HepG2 (cell line): ENCODE results near the gene P4HTM. TPM values are rescaled to one million over a fixed set of nuclear protein-coding genes. Genes with fewer than 3 reads are reported as not detected.

Experiments used
- CBFB ChIP-seq: sonication (generic); formaldehyde crosslinking; IDR thresholded peaks from 2 replicates; pipeline ENCODE4 v1.4.0; 2020; ENCODE audit warnings: missing genetic modification reagents
- ELF4 ChIP-seq: sonication (generic); formaldehyde crosslinking; IDR thresholded peaks from 2 replicates; pipeline ENCODE4 v1.5.0; 2020; ENCODE audit warnings: missing genetic modification reagents, mild to moderate bottlenecking, moderate library complexity, borderline replicate concordance
- MTF2 ChIP-seq: sonication (generic); formaldehyde crosslinking; IDR thresholded peaks from 2 replicates; pipeline ENCODE4 v1.5.0; 2020; ENCODE audit warnings: missing genetic modification reagents, borderline replicate concordance
- PHF21A ChIP-seq: sonication (generic); formaldehyde crosslinking; IDR thresholded peaks from 2 replicates; pipeline ENCODE4 v1.5.0; 2020; ENCODE audit warnings: mild to moderate bottlenecking, missing genetic modification reagents
- SOX13 ChIP-seq, 3 experiments: fragments of 450-650 bp in 1 of 3; sonication (generic) in 1 of 3; formaldehyde crosslinking in 1 of 3; IDR thresholded peaks in 2 of 3; conservative IDR thresholded peaks in 1 of 3; 2 replicates each; pipeline versions ENCODE4 v1.5.0 to v1.6.1; 2016 to 2020; ENCODE audit warnings: antibody characterized with exemption in 1 of 3, mild to moderate bottlenecking in 1 of 3, missing compliant biosample characterization in 1 of 3, missing genetic modification reagents in 1 of 3, moderate library complexity in 1 of 3
- TRIM24 ChIP-seq: sonication (generic); formaldehyde crosslinking; IDR thresholded peaks from 2 replicates; pipeline ENCODE4 v1.8.0; 2022; ENCODE audit warnings: mild to moderate bottlenecking, missing genetic modification reagents
- ZFP82 ChIP-seq: sonication (generic); formaldehyde crosslinking; IDR thresholded peaks from 2 replicates; pipeline ENCODE4 v1.5.1; 2020; ENCODE audit warnings: mild to moderate bottlenecking, missing genetic modification reagents, borderline replicate concordance
- ZNF567 ChIP-seq: sonication (generic); formaldehyde crosslinking; IDR thresholded peaks from 2 replicates; pipeline ENCODE4 v1.8.1; 2023; ENCODE audit warnings: mild to moderate bottlenecking, missing genetic modification reagents, borderline replicate concordance
- ZNF577 ChIP-seq: sonication (generic); formaldehyde crosslinking; IDR thresholded peaks from 2 replicates; pipeline ENCODE4 v1.4.0; 2020; ENCODE audit warnings: mild to moderate bottlenecking, low read depth, missing genetic modification reagents, borderline replicate concordance
- ZNF598 ChIP-seq: sonication (generic); formaldehyde crosslinking; IDR thresholded peaks from 2 replicates; pipeline ENCODE4 v1.5.1; 2020; ENCODE audit warnings: mild to moderate bottlenecking, missing genetic modification reagents, borderline replicate concordance
- polyA plus RNA-seq, 8 experiments: library from polyadenylated mRNA; depleted of rRNA in 3 of 8; stranded (reverse) in 7 of 8; unstranded in 1 of 8; fragments of >200 nt; fragmentation: Illumina TruSeq in 4 of 8; extraction: Trizol in 4 of 8; gene quantifications; 2 replicates each; pipeline versions ENCODE4 v1.2.1 to v1.2.3, GENCODE V29; 2011 to 2016; ENCODE audit warnings: low read depth in 4 of 8, missing spikeins in 1 of 8, mixed read lengths in 1 of 8; ENCODE audit not compliant: insufficient read depth in 1 of 8
- total RNA-seq, 5 experiments: library from RNA; depleted of rRNA; stranded (reverse); fragments of >200 nt; fragmentation: Illumina TruSeq; extraction: Trizol; gene quantifications; 2 replicates each; pipeline ENCODE4 v1.2.3, GENCODE V29; 2016; ENCODE audit warnings: low read depth in 1 of 5
- TF ChIP-seq, protein P1 (sequence below): sonication (generic); formaldehyde crosslinking; IDR thresholded peaks from 2 replicates; pipeline ENCODE4 v1.4.0; 2020; ENCODE audit warnings: missing genetic modification reagents
- TF ChIP-seq, protein P2 (sequence below): fragments of 450-650 bp; IDR thresholded peaks from 2 replicates; pipeline ENCODE4 v1.6.1; 2016
- TF ChIP-seq, protein P3 (sequence below): sonication (generic); formaldehyde crosslinking; IDR thresholded peaks from 2 replicates; pipeline ENCODE4 v1.8.1; 2022; ENCODE audit warnings: mild to moderate bottlenecking, missing genetic modification reagents
- TF ChIP-seq, protein P4 (sequence below): sonication (generic); formaldehyde crosslinking; IDR thresholded peaks from 2 replicates; pipeline ENCODE4 v1.5.1; 2020; ENCODE audit warnings: missing genetic modification reagents, mild to moderate bottlenecking, borderline replicate concordance
- TF ChIP-seq, protein P5 (sequence below): sonication (generic); formaldehyde crosslinking; IDR thresholded peaks from 2 replicates; pipeline ENCODE4 v1.5.1; 2020; ENCODE audit warnings: mild to moderate bottlenecking, missing genetic modification reagents, moderate library complexity
- TF ChIP-seq, protein P6 (sequence below): IDR thresholded peaks from 2 replicates; pipeline ENCODE4 v1.6.1; 2018; ENCODE audit warnings: missing genetic modification reagents, mild to moderate bottlenecking, missing compliant biosample characterization

Gene P4HTM
- total and polyA plus RNA-seq, 2 of the 13 experiments (the other 11 are each of a cell fraction or from before 2014, with no cell fraction given) = 0.01 TPM; not detected in 1

DNA sequence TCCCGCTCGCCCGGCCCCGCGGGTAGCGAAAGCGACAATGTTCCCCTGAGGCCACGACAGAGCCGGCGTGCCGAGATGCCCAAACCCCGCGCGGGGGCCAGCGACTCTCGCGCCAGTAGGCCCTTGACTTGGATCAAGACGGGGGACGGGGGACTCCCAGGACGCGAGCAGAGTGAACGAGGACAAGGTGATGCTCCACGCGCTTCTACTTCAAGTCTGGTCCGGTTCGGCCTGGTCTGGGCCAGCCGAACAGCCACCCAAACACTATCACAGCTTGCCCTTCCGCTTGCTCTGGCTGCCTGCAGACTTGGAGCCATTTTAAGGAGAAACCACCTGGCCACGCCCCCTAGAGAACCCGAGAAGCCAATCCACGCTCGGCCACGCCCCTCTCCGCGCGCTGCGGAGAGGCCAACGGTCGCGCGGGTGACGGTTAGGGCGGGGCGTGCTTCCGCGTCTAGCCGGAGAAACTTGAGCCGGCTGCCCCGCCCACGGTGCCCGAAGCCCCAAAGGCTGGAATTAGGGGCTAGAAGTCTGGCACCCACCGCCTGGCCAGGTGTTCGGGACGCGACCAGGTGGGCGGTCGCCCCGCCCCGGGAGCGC is 31.3 kb downstream of the P4HTM start (continued):
- TF ChIP-seq, protein P1, sequence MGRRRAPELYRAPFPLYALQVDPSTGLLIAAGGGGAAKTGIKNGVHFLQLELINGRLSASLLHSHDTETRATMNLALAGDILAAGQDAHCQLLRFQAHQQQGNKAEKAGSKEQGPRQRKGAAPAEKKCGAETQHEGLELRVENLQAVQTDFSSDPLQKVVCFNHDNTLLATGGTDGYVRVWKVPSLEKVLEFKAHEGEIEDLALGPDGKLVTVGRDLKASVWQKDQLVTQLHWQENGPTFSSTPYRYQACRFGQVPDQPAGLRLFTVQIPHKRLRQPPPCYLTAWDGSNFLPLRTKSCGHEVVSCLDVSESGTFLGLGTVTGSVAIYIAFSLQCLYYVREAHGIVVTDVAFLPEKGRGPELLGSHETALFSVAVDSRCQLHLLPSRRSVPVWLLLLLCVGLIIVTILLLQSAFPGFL (CRISPR knock-in tag) = no peak
- TF ChIP-seq ZNF567 (CRISPR knock-in tag) = no peak
- TF ChIP-seq SOX13 (IDR thresholded peaks at IDR 0.05) = peak; percentile 66; the same call in 1 of the 2 replicates
- TF ChIP-seq SOX13 (CRISPR knock-in tag; conservative IDR thresholded peaks at IDR 0.05 in 1 of 2, IDR thresholded peaks at IDR 0.05 in 1 of 2) = no peak
- TF ChIP-seq ZNF598 = no peak
- no peak for TF ChIP-seq TRIM24
- TF ChIP-seq, protein P2, sequence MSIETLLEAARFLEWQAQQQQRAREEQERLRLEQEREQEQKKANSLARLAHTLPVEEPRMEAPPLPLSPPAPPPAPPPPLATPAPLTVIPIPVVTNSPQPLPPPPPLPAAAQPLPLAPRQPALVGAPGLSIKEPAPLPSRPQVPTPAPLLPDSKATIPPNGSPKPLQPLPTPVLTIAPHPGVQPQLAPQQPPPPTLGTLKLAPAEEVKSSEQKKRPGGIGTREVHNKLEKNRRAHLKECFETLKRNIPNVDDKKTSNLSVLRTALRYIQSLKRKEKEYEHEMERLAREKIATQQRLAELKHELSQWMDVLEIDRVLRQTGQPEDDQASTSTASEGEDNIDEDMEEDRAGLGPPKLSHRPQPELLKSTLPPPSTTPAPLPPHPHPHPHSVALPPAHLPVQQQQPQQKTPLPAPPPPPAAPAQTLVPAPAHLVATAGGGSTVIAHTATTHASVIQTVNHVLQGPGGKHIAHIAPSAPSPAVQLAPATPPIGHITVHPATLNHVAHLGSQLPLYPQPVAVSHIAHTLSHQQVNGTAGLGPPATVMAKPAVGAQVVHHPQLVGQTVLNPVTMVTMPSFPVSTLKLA = peak; percentile 56
- peak; percentile 92; the same call in 1 of the 2 replicates for TF ChIP-seq ZFP82 (CRISPR knock-in tag)
- TF ChIP-seq, protein P3, sequence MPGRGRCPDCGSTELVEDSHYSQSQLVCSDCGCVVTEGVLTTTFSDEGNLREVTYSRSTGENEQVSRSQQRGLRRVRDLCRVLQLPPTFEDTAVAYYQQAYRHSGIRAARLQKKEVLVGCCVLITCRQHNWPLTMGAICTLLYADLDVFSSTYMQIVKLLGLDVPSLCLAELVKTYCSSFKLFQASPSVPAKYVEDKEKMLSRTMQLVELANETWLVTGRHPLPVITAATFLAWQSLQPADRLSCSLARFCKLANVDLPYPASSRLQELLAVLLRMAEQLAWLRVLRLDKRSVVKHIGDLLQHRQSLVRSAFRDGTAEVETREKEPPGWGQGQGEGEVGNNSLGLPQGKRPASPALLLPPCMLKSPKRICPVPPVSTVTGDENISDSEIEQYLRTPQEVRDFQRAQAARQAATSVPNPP (CRISPR knock-in tag) = no peak
- no peak; the same call in 1 of the 2 replicates for TF ChIP-seq MTF2 (CRISPR knock-in tag)
- TF ChIP-seq CBFB (CRISPR knock-in tag) = peak; percentile 60; the same call in 1 of the 2 replicates
- TF ChIP-seq ELF4 = peak; percentile 72; the same call in 1 of the 2 replicates
- TF ChIP-seq, protein P4, sequence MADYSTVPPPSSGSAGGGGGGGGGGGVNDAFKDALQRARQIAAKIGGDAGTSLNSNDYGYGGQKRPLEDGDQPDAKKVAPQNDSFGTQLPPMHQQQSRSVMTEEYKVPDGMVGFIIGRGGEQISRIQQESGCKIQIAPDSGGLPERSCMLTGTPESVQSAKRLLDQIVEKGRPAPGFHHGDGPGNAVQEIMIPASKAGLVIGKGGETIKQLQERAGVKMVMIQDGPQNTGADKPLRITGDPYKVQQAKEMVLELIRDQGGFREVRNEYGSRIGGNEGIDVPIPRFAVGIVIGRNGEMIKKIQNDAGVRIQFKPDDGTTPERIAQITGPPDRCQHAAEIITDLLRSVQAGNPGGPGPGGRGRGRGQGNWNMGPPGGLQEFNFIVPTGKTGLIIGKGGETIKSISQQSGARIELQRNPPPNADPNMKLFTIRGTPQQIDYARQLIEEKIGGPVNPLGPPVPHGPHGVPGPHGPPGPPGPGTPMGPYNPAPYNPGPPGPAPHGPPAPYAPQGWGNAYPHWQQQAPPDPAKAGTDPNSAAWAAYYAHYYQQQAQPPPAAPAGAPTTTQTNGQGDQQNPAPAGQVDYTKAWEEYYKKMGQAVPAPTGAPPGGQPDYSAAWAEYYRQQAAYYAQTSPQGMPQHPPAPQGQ (CRISPR knock-in tag) = no peak
- TF ChIP-seq, protein P5, sequence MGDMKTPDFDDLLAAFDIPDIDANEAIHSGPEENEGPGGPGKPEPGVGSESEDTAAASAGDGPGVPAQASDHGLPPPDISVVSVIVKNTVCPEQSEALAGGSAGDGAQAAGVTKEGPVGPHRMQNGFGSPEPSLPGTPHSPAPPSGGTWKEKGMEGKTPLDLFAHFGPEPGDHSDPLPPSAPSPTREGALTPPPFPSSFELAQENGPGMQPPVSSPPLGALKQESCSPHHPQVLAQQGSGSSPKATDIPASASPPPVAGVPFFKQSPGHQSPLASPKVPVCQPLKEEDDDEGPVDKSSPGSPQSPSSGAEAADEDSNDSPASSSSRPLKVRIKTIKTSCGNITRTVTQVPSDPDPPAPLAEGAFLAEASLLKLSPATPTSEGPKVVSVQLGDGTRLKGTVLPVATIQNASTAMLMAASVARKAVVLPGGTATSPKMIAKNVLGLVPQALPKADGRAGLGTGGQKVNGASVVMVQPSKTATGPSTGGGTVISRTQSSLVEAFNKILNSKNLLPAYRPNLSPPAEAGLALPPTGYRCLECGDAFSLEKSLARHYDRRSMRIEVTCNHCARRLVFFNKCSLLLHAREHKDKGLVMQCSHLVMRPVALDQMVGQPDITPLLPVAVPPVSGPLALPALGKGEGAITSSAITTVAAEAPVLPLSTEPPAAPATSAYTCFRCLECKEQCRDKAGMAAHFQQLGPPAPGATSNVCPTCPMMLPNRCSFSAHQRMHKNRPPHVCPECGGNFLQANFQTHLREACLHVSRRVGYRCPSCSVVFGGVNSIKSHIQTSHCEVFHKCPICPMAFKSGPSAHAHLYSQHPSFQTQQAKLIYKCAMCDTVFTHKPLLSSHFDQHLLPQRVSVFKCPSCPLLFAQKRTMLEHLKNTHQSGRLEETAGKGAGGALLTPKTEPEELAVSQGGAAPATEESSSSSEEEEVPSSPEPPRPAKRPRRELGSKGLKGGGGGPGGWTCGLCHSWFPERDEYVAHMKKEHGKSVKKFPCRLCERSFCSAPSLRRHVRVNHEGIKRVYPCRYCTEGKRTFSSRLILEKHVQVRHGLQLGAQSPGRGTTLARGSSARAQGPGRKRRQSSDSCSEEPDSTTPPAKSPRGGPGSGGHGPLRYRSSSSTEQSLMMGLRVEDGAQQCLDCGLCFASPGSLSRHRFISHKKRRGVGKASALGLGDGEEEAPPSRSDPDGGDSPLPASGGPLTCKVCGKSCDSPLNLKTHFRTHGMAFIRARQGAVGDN (CRISPR knock-in tag) = peak; percentile 12; the same call in 1 of the 2 replicates
- TF ChIP-seq ZNF577 (CRISPR knock-in tag) = 0 out of 2 replicates have a peak, but pooled peaks have one; percentile 0
- TF ChIP-seq, protein P6, sequence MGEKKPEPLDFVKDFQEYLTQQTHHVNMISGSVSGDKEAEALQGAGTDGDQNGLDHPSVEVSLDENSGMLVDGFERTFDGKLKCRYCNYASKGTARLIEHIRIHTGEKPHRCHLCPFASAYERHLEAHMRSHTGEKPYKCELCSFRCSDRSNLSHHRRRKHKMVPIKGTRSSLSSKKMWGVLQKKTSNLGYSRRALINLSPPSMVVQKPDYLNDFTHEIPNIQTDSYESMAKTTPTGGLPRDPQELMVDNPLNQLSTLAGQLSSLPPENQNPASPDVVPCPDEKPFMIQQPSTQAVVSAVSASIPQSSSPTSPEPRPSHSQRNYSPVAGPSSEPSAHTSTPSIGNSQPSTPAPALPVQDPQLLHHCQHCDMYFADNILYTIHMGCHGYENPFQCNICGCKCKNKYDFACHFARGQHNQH (CRISPR knock-in tag) = peak; percentile 68
- TF ChIP-seq PHF21A (CRISPR knock-in tag) = no peak; the same call in 1 of the 2 replicates
